NB4 (cell line): ENCODE data around the gene ATF7IP2.

ENCODE experiments used
- CTCF ChIP-seq: IDR thresholded peaks from one replicate; pipeline ENCODE4 v1.5.1; 2012; ENCODE audit warnings: low read depth, low read length
- POLR2A ChIP-seq: IDR thresholded peaks from 2 replicates; pipeline ENCODE4 v1.6.1; 2011; ENCODE audit warnings: mild to moderate bottlenecking; ENCODE audit not compliant: insufficient read length; ENCODE audit errors: extremely low read depth

DNA sequence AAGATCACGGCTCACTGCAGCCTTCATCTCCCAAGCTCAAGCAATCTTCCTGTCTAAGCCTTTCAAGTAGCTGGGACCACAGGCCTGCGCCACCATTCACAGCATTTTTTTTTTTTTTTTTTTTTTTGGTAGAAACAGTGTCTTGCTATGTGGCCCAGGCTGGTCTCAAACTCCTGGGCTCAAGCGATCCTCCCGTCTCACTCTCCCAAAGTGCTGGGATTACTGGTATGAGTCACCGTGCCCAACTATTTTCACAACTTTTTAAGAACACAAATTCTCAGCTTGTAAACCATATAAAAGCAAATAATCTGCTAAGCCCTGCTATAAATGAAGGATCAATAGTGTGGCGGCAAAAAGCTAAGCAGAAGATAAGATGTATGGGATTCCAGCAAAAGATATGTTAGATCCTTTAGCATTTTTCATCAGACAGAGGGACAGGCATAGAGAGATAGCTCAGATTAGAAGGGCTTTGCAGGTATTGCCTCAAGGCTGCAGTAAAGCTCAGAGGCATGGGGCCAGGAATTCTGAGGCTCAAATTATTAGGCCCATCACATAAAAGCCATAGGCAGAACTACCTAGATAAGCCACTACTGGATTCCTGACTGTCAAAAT, 139.5 kb downstream of the ATF7IP2 start:
- no peak for TF ChIP-seq POLR2A
- no peak for TF ChIP-seq CTCF
